Loucy (cell line): ENCODE measurements around the gene CLEC2L.

Source experiments
- H2AFZ ChIP-seq: fragments of 200-600 bp; sonication (generic); 2 replicates; pipeline ENCODE4 v1.6.0; 2016; ENCODE audit warnings: antibody characterized with exemption, mild to moderate bottlenecking, low read length, moderate library complexity
- H3F3A ChIP-seq: fragments of 200-600 bp; 2 replicates; pipeline ENCODE4 v1.6.0; 2016; ENCODE audit warnings: antibody characterized with exemption, low read depth, mild to moderate bottlenecking
- H3K27me3 ChIP-seq: fragments of 200-600 bp; sonication (generic); 2 replicates; pipeline ENCODE4 v1.6.1; 2014; ENCODE audit warnings: low read length, mild to moderate bottlenecking; ENCODE audit not compliant: insufficient read depth, poor library complexity, severe bottlenecking
- H3K36me3 ChIP-seq: fragments of 200-600 bp; sonication (generic); 2 replicates; pipeline ENCODE4 v1.6.1; 2016; ENCODE audit warnings: low read length; ENCODE audit not compliant: insufficient read depth
- H3K4me1 ChIP-seq: fragments of 200-600 bp; sonication (generic); 2 replicates; pipeline ENCODE4 v1.5.1; 2014; ENCODE audit warnings: low read length, mild to moderate bottlenecking; ENCODE audit not compliant: insufficient read depth, poor library complexity, severe bottlenecking
- H3K4me2 ChIP-seq: fragments of 200-600 bp; sonication (generic); 2 replicates; pipeline ENCODE4 v1.6.0; 2014; ENCODE audit warnings: antibody characterized with exemption, low read length, low read depth, mild to moderate bottlenecking; ENCODE audit not compliant: poor library complexity, severe bottlenecking
- H3K4me3 ChIP-seq: fragments of 200-600 bp; sonication (generic); 2 replicates; pipeline ENCODE4 v1.5.1; 2014; ENCODE audit warnings: low read length, mild to moderate bottlenecking, mixed read lengths; ENCODE audit not compliant: poor library complexity, severe bottlenecking
- H3K79me2 ChIP-seq: fragments of 200-600 bp; sonication (generic); 2 replicates; pipeline ENCODE4 v1.6.1; 2014; ENCODE audit warnings: low read length; ENCODE audit not compliant: insufficient read depth
- H3K9ac ChIP-seq: fragments of 200-600 bp; sonication (generic); 2 replicates; pipeline ENCODE4 v1.6.0; 2014; ENCODE audit warnings: mild to moderate bottlenecking, low read depth, low read length, moderate library complexity; ENCODE audit not compliant: poor library complexity, severe bottlenecking
- H3K9me2 ChIP-seq: fragments of 200-600 bp; sonication (generic); replicated peaks from 2 replicates; pipeline ENCODE4 v1.6.1; 2016; ENCODE audit warnings: low read depth, low read length, mixed read lengths
- H3K9me3 ChIP-seq: fragments of 200-600 bp; sonication (generic); 2 replicates; pipeline ENCODE4 v1.6.1; 2014; ENCODE audit warnings: mild to moderate bottlenecking, antibody characterized with exemption, low read length, low read depth; ENCODE audit not compliant: insufficient read depth
- H4K20me1 ChIP-seq: fragments of 200-600 bp; sonication (generic); 2 replicates; pipeline ENCODE4 v1.6.0; 2014; ENCODE audit warnings: antibody characterized with exemption, low read length, mild to moderate bottlenecking; ENCODE audit not compliant: insufficient read depth, poor library complexity, severe bottlenecking
- EZH2phosphoT487 ChIP-seq: fragments of 200-600 bp; IDR thresholded peaks from 2 replicates; pipeline ENCODE4 v1.6.1; 2018; ENCODE audit warnings: antibody characterized with exemption, mild to moderate bottlenecking, moderate library complexity, borderline replicate concordance
- TF ChIP-seq, protein P1 (sequence below): fragments of 200-600 bp; sonication (generic); conservative IDR thresholded peaks from 2 replicates; pipeline ENCODE4 v1.5.1; 2014; ENCODE audit warnings: mild to moderate bottlenecking, antibody characterized with exemption, low read length

The CLEC2L gene

DNA sequence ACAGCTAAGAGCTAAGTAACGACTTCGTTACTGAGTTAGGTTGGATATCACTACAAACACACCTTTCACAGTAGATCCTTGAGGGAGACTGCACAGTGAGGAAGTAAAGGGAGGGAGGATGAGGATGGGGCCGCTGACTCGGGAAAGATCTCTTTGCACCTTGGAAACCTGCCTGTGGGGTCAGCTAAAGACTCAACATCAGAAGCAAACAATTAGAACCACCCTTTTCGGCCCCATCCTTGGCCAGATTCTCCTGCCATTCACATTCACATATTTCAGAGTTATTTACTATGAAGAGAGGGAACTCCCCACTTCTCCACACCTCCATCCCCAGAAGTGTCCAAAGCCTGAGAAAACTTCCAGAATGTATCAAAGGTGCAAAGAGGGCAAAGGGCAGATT lies 47.1 kb downstream of the CLEC2L start:
- no peaks in the 10 kb centered on the region for H3K4me1 ChIP-seq
- H4K20me1 ChIP-seq, result no peaks in the 10 kb centered on the region
- no peaks in the 10 kb centered on the region for H3K9me3 ChIP-seq
- TF ChIP-seq EZH2phosphoT487, result no peak
- TF ChIP-seq, protein P1, sequence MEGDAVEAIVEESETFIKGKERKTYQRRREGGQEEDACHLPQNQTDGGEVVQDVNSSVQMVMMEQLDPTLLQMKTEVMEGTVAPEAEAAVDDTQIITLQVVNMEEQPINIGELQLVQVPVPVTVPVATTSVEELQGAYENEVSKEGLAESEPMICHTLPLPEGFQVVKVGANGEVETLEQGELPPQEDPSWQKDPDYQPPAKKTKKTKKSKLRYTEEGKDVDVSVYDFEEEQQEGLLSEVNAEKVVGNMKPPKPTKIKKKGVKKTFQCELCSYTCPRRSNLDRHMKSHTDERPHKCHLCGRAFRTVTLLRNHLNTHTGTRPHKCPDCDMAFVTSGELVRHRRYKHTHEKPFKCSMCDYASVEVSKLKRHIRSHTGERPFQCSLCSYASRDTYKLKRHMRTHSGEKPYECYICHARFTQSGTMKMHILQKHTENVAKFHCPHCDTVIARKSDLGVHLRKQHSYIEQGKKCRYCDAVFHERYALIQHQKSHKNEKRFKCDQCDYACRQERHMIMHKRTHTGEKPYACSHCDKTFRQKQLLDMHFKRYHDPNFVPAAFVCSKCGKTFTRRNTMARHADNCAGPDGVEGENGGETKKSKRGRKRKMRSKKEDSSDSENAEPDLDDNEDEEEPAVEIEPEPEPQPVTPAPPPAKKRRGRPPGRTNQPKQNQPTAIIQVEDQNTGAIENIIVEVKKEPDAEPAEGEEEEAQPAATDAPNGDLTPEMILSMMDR, result no peak
- no peak overlapping the region for H3K9ac ChIP-seq
- no peak overlapping the region for H3K4me2 ChIP-seq
- no peaks in the 10 kb centered on the region for H3K79me2 ChIP-seq
- no peaks in the 10 kb centered on the region for H3K27me3 ChIP-seq
- H3F3A ChIP-seq, result no peaks in the 10 kb centered on the region
- H3K9me2 ChIP-seq, result no peaks in the 10 kb centered on the region
- no peak overlapping the region for H2AFZ ChIP-seq
- H3K4me3 ChIP-seq, result no peak overlapping the region
- peaks cover 11% of the 10 kb centered on the region; the same call in 1 of the 2 replicates for H3K36me3 ChIP-seq

DNA sequence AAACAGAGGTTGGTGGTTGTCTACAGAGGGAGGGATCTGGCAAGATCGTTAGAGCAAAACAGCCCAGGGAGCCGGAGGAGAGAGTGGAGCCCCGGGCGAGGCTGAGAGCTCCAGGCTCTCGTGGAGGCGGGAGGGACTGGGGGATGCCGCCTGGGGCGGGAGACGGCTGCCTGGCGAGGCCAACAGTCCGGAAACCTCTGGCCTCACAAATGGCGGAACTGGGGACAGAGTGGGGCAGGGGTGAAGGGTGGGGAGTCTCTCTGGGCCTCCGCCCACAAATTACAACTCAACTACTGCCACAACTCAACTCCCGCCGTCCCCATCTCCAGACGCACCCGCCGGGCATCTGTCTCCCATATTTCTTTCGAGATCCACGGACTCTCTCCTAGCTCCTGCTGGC lies 47.7 kb downstream of the CLEC2L start:
- H3K9me2 ChIP-seq, result no peaks in the 10 kb centered on the region
- H3K36me3 ChIP-seq, result peaks cover 11% of the 10 kb centered on the region; the same call in 1 of the 2 replicates

DNA sequence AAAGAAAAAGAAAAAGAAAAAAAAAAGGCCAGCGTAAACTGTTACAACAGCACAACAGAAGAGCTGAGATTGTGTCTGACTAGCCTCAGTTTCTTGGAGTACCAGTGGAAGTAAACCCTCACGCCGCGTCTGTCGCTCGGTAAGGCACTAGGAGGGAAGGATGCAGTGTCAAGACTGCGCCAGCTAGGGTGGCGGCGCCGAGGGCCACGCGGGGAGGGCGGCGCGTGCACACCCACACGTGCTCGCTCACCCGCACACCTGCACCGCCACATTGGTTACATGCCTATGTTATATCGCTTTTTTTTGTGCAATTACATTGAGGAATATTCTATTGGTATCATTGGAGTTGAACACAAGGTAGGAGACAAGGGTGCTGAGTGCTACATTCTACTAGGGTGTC lies 48.2 kb downstream of the CLEC2L start:
- H3K4me2 ChIP-seq, result no peak overlapping the region
- TF ChIP-seq, protein P1, result no peak
- no peak for TF ChIP-seq EZH2phosphoT487
- H3K79me2 ChIP-seq, result no peaks in the 10 kb centered on the region
- H2AFZ ChIP-seq, result no peak overlapping the region
- no peaks in the 10 kb centered on the region for H3K27me3 ChIP-seq
- H3K4me3 ChIP-seq, result no peak overlapping the region
- no peaks in the 10 kb centered on the region for H3K9me3 ChIP-seq
- H3K9me2 ChIP-seq, result no peaks in the 10 kb centered on the region
- H3K4me1 ChIP-seq, result no peaks in the 10 kb centered on the region
- no peak overlapping the region for H3K9ac ChIP-seq
- H4K20me1 ChIP-seq, result no peaks in the 10 kb centered on the region
- H3K36me3 ChIP-seq, result peaks cover 11% of the 10 kb centered on the region; the same call in 1 of the 2 replicates
- H3F3A ChIP-seq, result no peaks in the 10 kb centered on the region

More for the DNA sequence above, 47.7 kb downstream of the CLEC2L start:
- H3K79me2 ChIP-seq, result no peaks in the 10 kb centered on the region
- no peaks in the 10 kb centered on the region for H3K4me1 ChIP-seq
- no peak overlapping the region for H3K9ac ChIP-seq
- H3K4me2 ChIP-seq, result no peak overlapping the region
- H3F3A ChIP-seq, result no peaks in the 10 kb centered on the region
- H3K27me3 ChIP-seq, result no peaks in the 10 kb centered on the region
- H3K9me3 ChIP-seq, result no peaks in the 10 kb centered on the region
- no peak overlapping the region for H3K4me3 ChIP-seq
- TF ChIP-seq, protein P1, result no peak
- no peak for TF ChIP-seq EZH2phosphoT487
- H4K20me1 ChIP-seq, result no peaks in the 10 kb centered on the region
- no peak overlapping the region for H2AFZ ChIP-seq
